ENCODE results near the gene MIEN1. TPM values are rescaled to one million over a fixed set of nuclear protein-coding genes. Genes with fewer than 3 reads are reported as not detected.

The MIEN1 gene
- total RNA-seq, 6 donors from 2014 or later: 26.2 to 54.1 (median 43.2) TPM

GRCh38 chr17:39744836-39745215 lies 14.5 kb upstream of the MIEN1 start:
- TF ChIP-seq POLR2AphosphoS5 (IDR thresholded peaks at IDR 0.05): no peak
- no peak for TF ChIP-seq EP300 (IDR thresholded peaks at IDR 0.05)
- no peak for TF ChIP-seq CTCF (IDR thresholded peaks at IDR 0.05)
- TF ChIP-seq POLR2A (IDR thresholded peaks at IDR 0.05): no peak
- WGBS, 2 donors: 40 to 80% methylated on average over 1 to 8 of the region's 8 CpGs
- Histone ChIP-seq H3K4me1 (peaks cover 0 to 15% (median 7%) of the 10 kb centered on the region in 4 donors), H3K9me3 (no peaks in the 10 kb centered on the region), H3K36me3 (peaks cover 0 to 16% (median 3%) of the 10 kb centered on the region in 4 donors), H3K4me3 (no peak overlapping the region), H3K27me3 (peaks cover 0 to 6% (median 3%) of the 10 kb centered on the region in 4 donors), H3K27ac (no peak overlapping the region)
- no peak for DNase-seq
- no peak for ATAC-seq (ENCODE audit: low FRiP score in 2 of 2)

- Histone ChIP-seq H3K4me1 (peaks cover 0 to 20% (median 11%) of the 10 kb centered on the region in 4 donors), H3K27ac (no peak overlapping the region), H3K9me3 (no peaks in the 10 kb centered on the region), H3K36me3 (peaks cover 0 to 16% (median 3%) of the 10 kb centered on the region in 4 donors), H3K4me3 (no peak overlapping the region), H3K27me3 (peaks cover 0 to 12% (median 4%) of the 10 kb centered on the region in 4 donors)
- WGBS, 2 donors: 76 to 90% methylated on average over 10 to 16 of the region's 16 CpGs
- ATAC-seq (ENCODE audit: low FRiP score in 2 of 2): no peak
- TF ChIP-seq POLR2AphosphoS5 (IDR thresholded peaks at IDR 0.05): no peak
- no peak for TF ChIP-seq POLR2A (IDR thresholded peaks at IDR 0.05)
- TF ChIP-seq EP300 (IDR thresholded peaks at IDR 0.05): no peak
- no peak for TF ChIP-seq CTCF (IDR thresholded peaks at IDR 0.05)
- no peak for DNase-seq
Measured at GRCh38 chr17:39744075-39744835, 13.9 kb upstream of the MIEN1 start.

GRCh38 chr17:39742856-39743436 lies 12.6 kb upstream of the MIEN1 start:
- peaks cover 6 to 33% (median 17%) of the 10 kb centered on the region in 4 donors for H3K4me1 ChIP-seq
- H3K27ac ChIP-seq: no peak overlapping the region
- peaks cover 0 to 16% (median 3%) of the 10 kb centered on the region in 4 donors for H3K36me3 ChIP-seq
- TF ChIP-seq CTCF (IDR thresholded peaks at IDR 0.05): no peak
- no peaks in the 10 kb centered on the region for H3K9me3 ChIP-seq
- DNase-seq (no peak), ATAC-seq (ENCODE audit: low FRiP score in 2 of 2) (no peak)
- 86 to 92% methylated on average over 17 to 20 of the region's 21 CpGs for WGBS, 2 donors
- H3K27me3 ChIP-seq: peaks cover 0 to 21% (median 9%) of the 10 kb centered on the region in 4 donors
- H3K4me3 ChIP-seq: no peak overlapping the region

- TF ChIP-seq POLR2AphosphoS5 (IDR thresholded peaks at IDR 0.05) (no peak), POLR2A (IDR thresholded peaks at IDR 0.05) (no peak), EP300 (IDR thresholded peaks at IDR 0.05) (no peak), CTCF (IDR thresholded peaks at IDR 0.05) (no peak)
- no peaks in the 10 kb centered on the region for H3K9me3 ChIP-seq
- no peak for ATAC-seq (ENCODE audit: low FRiP score in 2 of 2)
- 76 to 86% methylated on average over 16 to 18 of the region's 18 CpGs for WGBS, 2 donors
- H3K27me3 ChIP-seq: peaks cover 0 to 28% (median 12%) of the 10 kb centered on the region in 4 donors
- H3K4me1 ChIP-seq: peaks cover 6 to 39% (median 20%) of the 10 kb centered on the region in 4 donors
- peaks cover 0 to 16% (median 3%) of the 10 kb centered on the region in 4 donors for H3K36me3 ChIP-seq
- H3K4me3 ChIP-seq: no peak overlapping the region
- H3K27ac ChIP-seq: no peak overlapping the region
- no peak for DNase-seq
Measured at GRCh38 chr17:39742126-39742855, 12.0 kb upstream of the MIEN1 start.

All from upper lobe of left lung (tissue), 6 donors.